Stomach (tissue), 4 donors: Measurements from ENCODE around the gene FGF4.

Experiments used
- POLR2AphosphoS5 ChIP-seq, 3 donors: sonication (generic); formaldehyde crosslinking; IDR thresholded peaks; one replicate each; pipeline ENCODE4 v1.6.1; 2016; ENCODE audit warnings: antibody characterized with exemption in 3 of 3
- TF ChIP-seq, protein P1 (sequence below), 7 experiments: fragments of 450-650 bp in 4 of 7; fragments of 200-600 bp in 3 of 7; sonication (generic) in 3 of 7; IDR thresholded peaks; one replicate each; pipeline ENCODE4 v1.5.1; 2016 to 2019; ENCODE audit warnings: antibody characterized with exemption in 7 of 7, control low read depth in 2 of 7, mild to moderate bottlenecking in 1 of 7

DNA sequence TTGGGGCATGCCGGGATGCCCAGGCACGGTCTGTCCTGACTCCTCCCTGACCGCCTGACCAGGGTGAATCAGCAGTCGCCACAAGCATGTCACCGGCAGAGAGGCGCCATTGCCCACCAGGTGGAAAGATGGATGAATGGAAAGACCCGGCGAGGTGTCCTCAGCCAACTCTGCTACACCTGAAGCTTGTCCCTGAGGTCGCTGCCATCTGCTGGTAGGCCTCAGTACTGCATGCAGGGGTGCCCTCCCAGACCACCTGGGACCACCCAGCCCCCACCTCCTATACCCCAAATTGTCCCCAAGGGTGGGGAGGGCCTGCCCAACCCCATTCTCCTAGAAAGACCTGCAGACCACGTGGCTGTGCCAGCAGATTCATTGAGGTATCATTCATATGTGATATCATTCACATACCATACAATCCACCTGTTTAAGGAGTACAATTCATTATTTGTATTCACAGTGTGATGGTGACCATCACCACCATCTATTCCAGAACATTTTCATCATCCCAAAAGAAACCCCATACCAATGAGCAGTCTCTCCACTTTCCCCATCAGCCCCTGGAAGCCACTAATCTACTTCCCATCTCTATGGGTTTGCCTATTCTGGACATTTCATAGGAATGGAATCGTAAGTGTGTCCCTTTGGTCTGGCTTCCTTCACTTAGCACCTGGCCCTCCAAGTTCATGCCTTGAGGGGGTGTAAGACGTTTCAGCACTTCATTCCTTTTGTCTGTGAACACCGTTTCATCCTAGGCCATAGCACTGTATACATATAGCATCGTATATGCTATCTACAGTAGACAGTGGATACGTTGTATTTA lies 26.6 kb upstream of the FGF4 start:
- TF ChIP-seq, protein P1, sequence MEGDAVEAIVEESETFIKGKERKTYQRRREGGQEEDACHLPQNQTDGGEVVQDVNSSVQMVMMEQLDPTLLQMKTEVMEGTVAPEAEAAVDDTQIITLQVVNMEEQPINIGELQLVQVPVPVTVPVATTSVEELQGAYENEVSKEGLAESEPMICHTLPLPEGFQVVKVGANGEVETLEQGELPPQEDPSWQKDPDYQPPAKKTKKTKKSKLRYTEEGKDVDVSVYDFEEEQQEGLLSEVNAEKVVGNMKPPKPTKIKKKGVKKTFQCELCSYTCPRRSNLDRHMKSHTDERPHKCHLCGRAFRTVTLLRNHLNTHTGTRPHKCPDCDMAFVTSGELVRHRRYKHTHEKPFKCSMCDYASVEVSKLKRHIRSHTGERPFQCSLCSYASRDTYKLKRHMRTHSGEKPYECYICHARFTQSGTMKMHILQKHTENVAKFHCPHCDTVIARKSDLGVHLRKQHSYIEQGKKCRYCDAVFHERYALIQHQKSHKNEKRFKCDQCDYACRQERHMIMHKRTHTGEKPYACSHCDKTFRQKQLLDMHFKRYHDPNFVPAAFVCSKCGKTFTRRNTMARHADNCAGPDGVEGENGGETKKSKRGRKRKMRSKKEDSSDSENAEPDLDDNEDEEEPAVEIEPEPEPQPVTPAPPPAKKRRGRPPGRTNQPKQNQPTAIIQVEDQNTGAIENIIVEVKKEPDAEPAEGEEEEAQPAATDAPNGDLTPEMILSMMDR (IDR thresholded peaks at IDR 0.05), result peak in 5 of 7 experiments; percentile 44 to 73 (median 49)
- no peak for TF ChIP-seq POLR2AphosphoS5 (IDR thresholded peaks at IDR 0.05)
